ENCODE measurements around the gene WNT3A.

Gene WNT3A

GRCh38 chr1:228013131-228013934 lies 6.5 kb downstream of the WNT3A start:
- CTCF ChIA-PET, result interaction anchor here (1.4 to 2.3 kb wide), 2 partner anchors 10 to 14 kb away, joined by 3 to 8 read pairs; no protein-coding TSS in a partner anchor
- POLR2A ChIA-PET, result no interaction called here
- no peak for DNase-seq (ENCODE audit: low read depth, low spot score)
- no peak overlapping the region for H3K4me3 ChIP-seq (ENCODE audit: low read depth, low read length)
- TF ChIP-seq CTCF (IDR thresholded peaks at IDR 0.05; ENCODE audit: insufficient read depth, low read length, missing control alignments), result no peak

DNA sequence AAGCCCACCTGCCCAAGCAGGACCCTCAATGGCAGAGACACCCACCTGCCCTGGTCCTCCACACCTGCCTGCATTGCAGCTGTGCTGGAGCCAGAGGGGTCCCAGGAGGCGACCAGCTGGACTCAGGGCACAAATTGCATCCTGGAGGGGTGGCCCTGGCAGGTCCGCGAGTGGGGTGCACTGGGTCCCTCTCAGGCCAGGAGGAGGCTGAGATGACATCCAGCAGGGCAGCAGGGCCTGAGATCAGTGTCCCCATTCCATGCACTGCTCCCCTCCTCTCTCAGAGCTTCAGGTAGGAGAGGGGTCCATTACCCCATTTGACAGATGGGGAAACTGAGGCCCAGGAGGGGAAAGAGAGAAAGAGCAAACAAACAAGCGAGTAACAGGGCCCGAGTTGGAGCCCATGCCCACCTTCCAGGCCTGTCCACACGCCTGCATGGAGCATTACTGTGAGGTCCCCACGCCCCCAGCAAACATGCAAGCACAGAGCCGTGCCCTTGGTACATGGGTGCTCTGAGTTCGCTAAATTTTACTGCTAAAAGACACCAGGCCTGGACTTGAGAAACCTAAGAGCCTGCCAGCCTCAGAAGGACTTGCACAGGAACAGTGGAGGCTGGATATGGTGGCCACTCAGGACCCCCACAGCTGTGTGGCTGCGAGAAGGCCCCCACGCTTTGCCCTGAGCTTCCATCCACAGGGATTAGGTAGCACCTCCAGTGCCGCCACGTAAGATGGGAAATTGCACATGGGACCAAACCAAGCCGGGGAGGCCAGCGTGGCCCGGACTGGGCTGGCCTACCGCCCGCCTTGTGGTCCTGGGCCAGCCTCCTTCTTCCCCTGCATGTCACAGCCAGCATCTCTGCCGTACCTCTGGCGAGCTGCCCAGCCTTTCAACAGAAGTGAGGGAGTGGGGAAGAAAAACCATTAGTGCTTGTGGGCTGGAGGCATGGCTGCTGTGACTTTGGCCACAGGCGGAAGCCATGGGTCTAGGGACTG lies 7.4 kb downstream of the WNT3A start:
- DNase-seq (ENCODE audit: low read depth, low spot score), result no peak

GRCh38 chr1:228015276-228016180 lies 8.7 kb downstream of the WNT3A start:
- no peak for TF ChIP-seq CTCF (IDR thresholded peaks at IDR 0.05; ENCODE audit: insufficient read depth, low read length, missing control alignments)
- ChIA-PET POLR2A (no interaction called here), CTCF (no interaction called here)
- H3K4me3 ChIP-seq (ENCODE audit: low read depth, low read length), result no peak overlapping the region
- no peak for DNase-seq (ENCODE audit: low read depth, low spot score)

More for the DNA sequence above, 7.4 kb downstream of the WNT3A start:
- H3K4me3 ChIP-seq (ENCODE audit: low read depth, low read length), result no peak overlapping the region
- POLR2A ChIA-PET, result no interaction called here
- CTCF ChIA-PET, result interaction anchor here (1.0 kb wide), 1 partner anchor 15 kb away, joined by 3 read pairs; no protein-coding TSS in a partner anchor
- no peak for TF ChIP-seq CTCF (IDR thresholded peaks at IDR 0.05; ENCODE audit: insufficient read depth, low read length, missing control alignments)

DNA sequence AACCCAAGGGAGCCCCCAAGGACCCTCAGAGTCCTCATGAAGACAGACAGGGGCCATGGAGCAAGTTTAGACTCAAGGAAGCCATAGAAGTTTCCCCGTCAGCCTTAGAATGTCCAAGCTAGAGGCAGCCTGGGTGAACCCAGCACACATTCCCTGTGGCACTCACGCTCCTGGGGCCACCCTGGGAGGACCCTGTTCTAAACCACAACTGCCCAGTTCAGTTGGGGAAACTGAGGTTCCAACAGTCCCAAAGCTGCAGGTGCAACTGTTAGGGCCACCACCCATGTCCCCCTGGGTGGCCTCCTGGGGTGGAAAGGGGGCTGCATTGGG lies 9.3 kb downstream of the WNT3A start:
- CTCF ChIA-PET, result interaction anchor here (1.4 kb wide), 1 partner anchor 17 kb away, joined by 3 read pairs; no protein-coding TSS in a partner anchor
- DNase-seq (ENCODE audit: low read depth, low spot score), result no peak
- H3K4me3 ChIP-seq (ENCODE audit: low read depth, low read length), result no peak overlapping the region
- POLR2A ChIA-PET, result no interaction called here
- no peak for TF ChIP-seq CTCF (IDR thresholded peaks at IDR 0.05; ENCODE audit: insufficient read depth, low read length, missing control alignments)

GRCh38 chr1:228016653-228017355 lies 10.0 kb downstream of the WNT3A start:
- ChIA-PET POLR2A (no interaction called here), CTCF (interaction anchor here (1.4 kb wide), 1 partner anchor 17 kb away, joined by 3 read pairs; no protein-coding TSS in a partner anchor)
- DNase-seq (ENCODE audit: low read depth, low spot score), result no peak
- TF ChIP-seq CTCF (IDR thresholded peaks at IDR 0.05; ENCODE audit: insufficient read depth, low read length, missing control alignments), result no peak
- H3K4me3 ChIP-seq (ENCODE audit: low read depth, low read length), result no peak overlapping the region

All from AG04449 (cell line).